NCI-H226 (cell line): ENCODE measurements around the gene FZD2.
"Not testable (repeated sequence)": the region's sequence is repeated elsewhere in the genome, so short reads cannot be mapped to it uniquely, and the experiment has no call there.

ENCODE experiments used
- DNase-seq: peaks from one replicate; pipeline ENCODE4 v3.0.0-alpha.2; 2015

FZD2 gene

DNA sequence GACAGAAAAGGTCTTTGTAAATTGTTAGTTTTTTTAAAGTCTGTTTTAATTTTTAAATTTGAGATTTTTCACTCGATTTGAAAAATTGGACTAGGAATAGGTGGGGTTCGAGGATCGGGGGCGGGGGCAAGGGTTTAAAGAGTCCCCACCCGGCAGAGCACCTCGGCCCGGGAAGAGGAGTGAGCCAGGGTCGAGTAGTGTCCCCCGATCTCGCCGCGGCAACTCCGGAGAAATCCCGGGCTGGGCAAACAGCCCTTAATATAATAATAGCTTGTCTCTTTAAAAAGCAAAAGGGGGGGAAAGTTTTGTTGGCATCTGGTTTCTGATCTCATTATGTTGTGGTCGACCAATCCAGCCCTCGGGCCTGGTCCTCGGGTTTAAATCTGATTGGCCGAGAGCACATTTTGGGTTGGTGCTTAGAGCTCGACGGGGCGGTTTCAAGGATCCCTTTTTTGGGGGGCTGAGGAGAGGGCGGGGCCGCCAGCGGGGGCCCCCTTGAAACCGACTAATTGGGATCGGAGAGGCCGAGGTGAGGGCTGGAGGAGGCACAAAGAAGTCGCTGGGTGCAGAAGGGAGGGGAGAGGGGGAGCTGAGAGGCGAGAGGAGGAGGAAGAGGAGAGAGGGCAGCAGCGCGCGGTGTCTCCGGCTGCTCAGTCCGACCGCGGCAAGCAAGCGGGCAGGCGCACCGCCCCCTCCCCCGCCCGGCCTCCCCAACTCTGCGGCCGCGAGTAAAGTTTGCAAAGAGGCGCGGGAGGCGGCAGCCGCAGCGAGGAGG, at the start of gene FZD2:
Gene FZD2 (plus strand): TSS at position 653 of the 775 bp plus-strand sequence. CDS start 205 bp downstream, outside the sequence.
- peak; percentile 98 for DNase-seq

DNA sequence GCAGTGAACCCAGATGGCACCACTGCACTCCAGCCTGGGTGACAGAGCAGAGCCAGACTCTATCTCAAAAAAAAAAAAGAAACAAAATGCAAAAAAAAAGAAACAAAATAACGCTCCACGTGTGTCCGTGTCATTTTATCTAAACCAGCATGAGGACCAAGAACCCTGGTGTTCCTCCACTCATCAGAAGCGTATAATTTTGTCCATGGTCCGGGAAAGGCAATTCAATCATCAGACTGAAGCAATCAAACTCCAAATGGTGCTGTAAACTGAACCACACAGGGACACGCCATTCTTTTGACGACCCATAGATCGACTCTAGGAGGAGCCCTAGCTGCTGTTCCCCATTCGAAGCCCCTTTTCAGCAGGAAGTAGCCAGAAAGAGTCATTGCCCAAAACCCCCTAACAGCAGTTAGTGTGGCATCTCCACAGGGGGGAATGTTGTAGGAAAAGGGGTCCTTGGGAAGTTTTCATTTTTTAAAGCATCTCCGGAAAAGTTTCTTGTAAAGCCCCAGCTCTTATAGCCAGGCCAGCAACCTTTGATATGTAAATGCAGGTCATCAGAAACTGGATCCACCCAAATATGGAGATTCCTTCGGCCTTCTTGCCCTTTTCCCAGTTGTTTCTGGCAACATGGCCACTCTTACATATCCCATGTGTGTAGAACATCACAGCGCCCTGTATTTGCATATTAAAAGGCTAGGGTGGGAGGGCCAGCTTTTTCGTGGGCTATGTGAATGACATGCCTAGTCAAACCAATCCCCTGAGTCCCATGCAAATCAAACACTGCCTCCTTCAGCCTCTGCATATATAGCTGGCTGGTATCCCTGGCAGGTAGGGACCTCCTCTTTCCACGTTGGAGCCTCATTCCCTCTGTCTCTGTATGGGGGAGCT, 45.8 kb upstream of the FZD2 start:
- DNase-seq: not testable (repeated sequence)

DNA sequence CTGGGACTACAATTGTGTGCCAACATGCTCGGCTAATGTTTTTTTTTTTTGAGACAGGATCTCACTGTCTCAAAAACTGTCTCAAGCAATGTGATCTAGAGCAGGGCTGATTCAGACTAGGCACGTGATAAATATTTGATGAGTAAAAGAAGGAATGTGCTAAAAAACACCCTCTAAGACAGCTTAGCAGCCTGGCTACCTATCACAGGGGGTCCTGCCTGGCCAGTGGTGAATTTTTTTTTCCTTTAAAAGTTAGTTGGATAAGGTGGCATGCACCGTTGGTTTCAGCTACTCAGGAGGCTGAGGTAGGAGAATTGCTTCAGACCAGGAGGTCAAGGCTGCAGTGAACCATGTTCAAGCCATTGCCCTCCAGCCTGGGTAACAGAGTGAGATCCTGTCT, 39.3 kb upstream of the FZD2 start:
- peak; percentile 31 for DNase-seq

DNA sequence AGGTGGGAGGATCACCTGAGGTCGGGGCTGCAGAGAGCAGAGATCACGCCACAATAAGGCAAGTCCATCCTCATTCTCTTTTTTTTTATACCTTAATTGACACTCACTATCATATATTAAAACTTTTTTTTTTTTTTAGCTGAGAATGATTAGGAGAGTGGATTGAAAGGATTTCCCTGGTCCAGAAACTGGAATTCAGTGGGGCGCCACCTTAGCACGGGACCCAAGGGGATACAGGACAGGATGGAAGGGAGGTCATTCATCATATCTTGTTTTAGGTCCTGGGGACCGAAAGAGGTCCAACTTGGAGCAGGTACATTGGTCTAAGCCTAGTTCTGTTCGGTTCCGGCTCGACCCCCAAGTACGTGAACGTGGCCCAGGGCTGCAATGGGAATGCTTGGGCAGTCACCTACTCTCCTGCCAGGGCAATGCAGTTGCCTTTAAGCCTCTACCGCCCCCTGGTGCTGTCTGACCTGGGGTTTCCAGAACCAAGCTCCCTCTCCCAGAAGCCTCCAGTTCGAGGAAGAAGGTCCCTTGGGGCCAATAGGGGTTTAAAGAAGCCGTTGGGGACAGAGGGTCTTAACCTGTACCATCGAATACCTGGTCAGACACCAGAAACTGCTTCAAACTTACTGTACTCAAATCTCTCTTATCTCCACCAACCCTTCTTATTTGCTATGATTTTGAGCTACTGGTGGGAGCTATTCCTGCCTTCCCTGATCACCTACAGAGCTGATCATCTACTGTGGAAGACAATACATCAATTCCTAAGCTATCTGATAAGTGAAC, 34.2 kb upstream of the FZD2 start:
- peak; percentile 51 for DNase-seq

DNA sequence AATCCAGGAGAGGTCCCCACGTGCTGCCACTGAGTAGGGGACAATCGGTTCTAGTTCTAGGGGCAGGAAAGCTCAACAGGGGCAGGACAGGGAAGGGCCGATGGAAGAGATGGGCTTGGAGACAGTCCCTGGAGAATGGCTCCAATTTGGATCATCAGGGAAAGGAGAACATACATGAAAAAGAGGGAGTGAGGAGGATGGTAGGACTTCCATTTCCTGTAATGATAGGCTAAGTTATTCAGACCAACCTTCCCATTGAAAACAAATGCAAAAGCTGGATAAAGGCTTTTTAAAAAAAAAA, 33.7 kb upstream of the FZD2 start:
- DNase-seq: no peak

DNA sequence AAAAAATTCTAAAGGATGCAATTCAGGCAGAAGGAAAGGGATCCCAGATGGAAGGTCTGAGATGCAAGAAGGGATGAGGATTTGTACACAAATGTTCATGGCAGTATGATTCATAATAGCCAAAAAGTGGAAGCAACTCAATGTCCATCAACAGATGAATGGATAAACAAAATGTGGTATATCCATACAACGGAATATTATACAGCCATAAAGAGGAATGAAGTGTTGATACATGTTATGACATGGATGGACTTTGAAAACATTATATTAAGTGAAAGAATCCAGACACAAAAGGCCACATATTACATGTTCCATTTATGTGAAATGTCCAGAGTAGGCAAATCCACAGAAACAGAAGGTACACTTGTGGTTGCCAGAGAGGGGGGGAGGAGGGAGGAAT, 30.2 kb upstream of the FZD2 start:
- no peak for DNase-seq

DNA sequence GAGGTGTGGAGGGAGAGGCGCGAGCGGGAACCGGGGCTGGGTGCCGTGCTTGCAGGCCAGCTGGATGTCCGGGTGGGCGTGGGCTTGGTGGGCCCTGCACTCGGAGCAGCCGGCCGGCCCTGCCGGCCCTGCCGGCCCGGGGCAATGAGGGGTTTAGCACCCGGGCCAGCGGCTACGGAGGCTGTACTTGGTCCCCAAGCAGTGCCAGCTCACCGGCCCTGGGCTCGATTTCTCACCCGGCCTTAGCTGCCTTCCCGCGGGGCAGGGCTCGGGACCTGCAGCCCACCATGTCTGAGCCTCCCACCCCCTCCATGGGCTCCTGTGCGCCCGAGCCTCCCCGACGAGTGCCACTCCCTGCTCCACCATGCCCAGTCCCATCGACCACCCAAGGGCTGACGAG, 29.3 kb upstream of the FZD2 start:
- DNase-seq: no peak

DNA sequence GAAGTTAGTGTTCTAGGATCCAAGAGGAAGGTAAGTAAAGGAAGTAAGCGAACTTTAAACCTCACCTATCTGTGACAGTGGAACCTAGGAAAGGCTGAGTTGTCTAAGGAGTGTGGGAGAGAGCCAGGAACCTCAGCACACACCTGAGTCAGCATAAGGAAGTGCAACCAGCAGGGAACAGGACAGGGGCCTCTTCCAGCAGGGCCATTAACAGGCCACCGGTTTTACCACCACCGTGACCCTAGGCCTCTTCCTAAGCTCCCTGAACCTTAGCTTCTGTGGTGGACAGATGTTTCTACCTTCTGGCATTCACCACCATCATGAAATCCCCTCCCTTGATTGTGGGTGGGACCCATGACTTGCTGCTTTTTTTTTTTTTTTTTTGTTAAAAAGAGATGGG, 27.4 kb upstream of the FZD2 start:
- no peak for DNase-seq

DNA sequence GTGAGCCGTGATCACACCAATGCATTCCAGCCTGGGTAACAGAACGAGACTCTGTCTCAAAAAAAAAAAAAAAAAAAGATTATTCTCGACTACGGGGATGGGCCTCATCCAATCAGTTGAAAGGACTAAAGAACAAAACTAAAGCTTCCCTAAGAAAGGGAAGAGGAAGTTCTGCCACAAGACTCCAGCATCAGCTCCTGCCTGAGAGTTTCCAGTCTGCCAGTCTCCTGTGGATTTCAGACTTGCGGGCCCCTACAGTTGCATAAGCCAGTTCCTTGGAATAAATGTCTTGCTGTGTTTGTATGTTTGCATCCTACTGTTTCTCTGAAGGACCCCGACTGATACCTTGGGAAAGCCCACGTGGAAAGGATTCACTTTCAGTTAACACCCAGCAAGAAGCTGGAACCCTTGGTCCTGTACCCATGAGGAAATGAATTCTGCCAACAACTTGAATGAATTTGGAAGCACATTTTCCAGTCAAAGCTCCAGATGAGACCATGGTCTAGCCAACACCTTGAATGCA, 26.3 kb upstream of the FZD2 start:
- no peak for DNase-seq

DNA sequence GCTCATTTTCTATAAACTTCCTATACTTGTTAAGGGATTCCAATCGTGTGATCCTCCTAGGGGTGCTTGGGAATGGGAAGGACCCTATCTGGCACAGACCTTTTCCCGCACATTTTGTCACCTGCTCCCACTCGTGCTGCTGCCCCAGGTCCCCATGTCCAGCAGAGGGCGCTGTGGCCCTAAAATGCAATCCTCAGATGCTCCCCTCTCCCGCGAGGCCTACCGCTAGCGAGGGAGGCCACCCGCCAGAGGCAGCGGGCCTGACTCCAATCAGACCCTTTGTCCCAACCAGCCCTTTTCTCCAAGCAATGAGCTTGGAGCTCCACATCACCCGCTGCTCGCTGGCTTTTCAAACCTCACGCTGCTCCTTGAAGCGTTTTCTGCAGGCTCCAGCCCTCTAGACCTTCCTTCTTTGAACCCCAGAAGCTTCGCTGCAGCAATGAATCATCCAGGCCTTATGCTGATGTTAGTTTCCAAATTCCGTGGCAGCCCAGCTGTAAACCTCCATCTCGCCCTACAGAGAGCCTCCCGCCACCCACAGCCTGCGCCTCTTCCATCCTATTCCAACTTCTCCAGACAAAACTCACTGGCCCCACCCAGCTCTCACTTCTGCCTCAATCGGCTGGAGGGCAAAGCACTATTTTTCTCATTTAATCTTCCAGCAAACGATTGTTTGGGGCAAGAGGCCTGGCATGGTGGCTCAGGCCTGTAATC, 23.6 kb upstream of the FZD2 start:
- peak; percentile 64 for DNase-seq

DNA sequence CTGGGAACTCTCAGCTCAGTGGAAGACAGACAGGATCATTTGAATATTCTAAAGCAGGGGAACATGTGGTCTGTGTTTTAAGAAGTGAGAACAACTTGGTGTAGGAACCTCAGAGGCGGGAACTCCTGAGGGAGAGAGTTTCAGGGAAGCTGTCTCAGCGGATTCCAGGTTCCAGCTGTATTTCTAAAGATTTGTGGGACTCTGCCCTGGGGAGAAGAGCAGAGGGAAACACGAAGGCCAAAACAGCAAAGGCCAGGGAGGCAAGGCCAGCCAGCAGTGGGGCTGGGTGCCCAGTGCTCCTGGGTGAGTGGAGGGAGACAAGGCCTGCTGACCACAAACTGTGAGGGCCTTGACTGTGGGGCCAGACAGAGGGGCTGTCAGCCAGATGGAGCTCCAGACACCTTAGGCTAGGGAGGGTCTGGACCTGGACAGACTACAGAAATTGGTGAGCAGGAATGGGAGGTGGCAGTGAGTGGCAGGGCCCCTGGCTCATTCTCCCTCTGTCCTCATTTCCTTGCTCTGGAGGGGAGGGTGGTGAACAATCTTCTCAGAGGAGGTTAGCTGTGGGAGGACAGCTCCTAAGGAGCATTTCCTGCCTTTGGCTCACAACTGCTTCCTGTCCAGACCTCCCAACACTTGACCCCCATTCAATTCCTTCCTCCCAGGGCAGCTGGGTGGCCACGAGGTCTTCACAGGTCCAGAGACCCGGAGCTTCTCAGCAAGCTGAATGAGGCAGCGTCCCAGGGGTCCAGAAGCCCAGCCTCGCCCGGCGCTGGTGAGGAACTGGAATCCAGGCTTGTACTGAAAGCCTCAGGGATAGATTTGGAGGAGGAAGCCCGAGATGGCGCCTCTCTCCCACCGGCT, 21.0 kb upstream of the FZD2 start:
- DNase-seq: peak; percentile 54

DNA sequence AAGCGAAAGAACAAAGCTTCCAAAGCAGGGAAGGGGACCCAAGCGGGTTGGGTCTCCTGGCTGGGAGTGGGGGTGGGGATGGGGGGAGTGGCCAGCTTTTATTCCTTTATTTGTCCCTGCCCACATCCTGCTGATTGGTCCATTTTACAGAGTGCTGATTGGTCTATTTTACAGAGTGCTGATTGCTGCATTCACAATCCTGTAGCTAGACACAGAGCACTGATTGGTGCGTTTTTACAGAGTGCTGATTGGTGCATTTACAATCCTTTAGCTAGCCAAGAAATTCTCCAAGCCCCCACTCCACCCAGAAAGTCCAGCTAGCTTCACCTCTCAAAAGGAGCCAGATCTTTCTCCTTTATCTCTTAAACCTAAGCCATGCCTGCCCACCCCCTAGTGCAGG, 19.4 kb upstream of the FZD2 start:
- not testable (repeated sequence) for DNase-seq

DNA sequence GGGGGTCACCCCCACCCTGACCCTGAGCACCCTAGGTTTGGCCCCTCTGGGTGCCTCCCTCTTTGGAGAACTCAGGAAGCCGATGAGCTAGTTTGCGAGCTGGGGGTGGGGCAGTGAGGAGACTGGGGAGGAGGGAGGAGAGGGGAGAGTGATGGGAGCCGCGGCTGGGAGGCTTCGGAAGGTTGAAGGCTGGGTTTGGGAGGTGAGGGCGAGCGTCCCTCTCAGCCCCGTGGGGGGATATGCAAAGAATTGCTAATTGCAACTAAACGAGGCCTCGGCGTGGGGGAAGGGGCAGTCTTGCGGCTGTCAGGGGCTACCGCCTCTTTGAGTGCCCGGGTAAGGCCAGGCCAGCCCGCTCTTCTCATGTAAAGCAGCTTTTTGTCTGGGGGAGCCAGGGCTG, 17.6 kb upstream of the FZD2 start:
- no peak for DNase-seq

DNA sequence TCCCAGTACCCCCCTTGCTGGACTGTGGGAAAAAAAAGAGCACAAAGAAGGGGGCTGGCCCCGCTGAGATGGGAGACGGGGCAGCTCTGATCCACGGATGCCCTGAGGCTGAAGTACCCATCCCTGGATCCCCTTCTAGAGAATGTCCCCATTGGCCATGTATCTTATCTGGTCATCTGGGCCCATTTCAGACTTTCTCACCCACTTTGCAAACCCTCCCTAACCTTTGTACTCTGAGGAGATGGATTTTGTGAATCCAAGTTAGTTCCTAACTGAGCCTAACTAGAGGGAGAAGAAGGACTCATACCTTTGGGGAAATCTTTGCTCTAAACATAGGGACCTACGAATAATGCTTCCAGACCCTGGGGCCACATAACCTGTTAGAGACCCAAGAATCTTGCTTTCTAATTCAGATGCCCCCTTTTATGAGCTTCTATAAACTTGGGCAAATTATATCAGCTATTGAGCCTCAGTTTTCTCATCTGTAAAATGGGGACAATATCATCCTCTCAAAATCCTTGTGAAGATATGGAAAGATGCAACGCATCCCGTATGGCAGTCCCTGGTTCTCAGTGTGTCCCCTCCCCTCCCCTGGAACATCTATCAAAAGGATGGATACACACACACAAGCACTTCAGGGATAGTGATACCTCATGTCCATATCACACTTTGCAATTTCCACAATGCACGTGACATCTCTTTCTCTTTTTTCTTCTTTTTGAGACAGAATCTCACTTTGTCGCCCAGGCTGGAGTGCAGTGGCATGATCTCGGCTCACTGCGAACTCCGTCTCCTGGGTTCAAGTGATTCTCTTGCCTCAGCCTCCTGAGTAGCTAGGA, 16.8 kb upstream of the FZD2 start:
- no peak for DNase-seq

DNA sequence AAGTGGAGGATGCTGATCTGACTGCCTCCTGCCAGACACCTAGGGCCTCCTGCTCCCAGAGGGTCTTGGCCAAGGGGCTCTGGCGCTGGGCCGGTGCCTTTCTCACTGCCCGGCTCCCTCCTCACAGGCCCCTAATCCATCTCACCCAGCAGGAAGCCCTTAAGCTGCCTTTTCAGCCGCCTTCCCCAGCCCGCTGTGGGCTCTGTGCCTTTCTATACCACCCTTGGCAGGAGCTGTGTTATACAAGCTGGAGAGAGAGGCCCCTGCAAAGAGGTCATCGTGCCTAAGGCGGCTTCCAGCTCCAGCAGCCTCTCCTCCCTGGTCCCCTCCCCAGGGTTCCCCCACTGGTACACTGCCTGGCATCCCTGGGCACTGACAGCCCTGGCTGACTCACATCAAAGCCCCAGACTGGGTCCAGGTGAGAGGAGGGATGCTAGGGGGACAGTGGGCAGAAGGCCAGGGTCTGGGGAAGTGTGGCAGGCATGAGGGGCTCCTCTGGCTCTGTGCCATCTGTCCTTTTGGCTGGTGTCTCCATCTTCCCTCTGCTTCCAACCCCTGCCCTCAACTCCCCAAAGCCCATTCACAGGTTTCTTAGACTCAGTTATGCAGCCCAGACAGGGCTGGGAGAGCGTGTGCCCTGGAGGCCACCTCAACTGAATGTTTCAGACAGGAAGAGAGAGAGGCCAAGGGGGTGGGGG, 15.3 kb upstream of the FZD2 start:
- DNase-seq: no peak

DNA sequence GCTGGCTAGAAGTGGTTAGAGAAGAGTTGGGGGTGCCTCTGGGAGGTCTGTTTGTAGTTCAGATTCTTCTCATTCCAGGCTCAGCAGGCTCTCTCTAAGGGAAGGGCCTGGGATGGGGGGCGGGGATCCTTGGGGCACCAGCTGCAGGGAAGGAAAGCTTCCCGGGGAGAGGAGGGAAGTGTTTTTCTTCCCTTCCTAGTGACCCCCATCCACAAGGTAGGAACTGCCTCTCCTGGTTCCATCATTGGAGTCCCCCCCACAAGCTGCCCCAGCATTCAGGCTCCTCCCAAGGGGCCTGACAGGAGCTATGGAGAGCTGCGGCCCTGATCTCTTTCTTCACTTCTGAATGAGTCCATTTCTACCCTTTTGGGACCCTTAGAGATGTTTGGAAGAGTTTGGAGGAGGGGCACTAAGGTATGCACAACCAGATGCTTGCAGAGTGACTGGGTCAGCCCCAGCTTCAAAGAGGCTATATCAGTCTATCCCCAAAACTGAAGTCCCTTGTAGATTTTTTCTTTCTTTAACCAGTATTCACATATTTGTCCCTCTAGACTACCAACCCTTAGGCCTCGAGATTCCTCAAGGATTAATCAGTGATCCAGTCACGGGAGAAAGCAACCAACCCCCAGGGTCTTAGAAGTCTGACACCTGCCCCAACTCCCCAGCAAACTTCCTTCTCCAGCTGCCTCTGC, 13.9 kb upstream of the FZD2 start:
- DNase-seq: peak; percentile 95

DNA sequence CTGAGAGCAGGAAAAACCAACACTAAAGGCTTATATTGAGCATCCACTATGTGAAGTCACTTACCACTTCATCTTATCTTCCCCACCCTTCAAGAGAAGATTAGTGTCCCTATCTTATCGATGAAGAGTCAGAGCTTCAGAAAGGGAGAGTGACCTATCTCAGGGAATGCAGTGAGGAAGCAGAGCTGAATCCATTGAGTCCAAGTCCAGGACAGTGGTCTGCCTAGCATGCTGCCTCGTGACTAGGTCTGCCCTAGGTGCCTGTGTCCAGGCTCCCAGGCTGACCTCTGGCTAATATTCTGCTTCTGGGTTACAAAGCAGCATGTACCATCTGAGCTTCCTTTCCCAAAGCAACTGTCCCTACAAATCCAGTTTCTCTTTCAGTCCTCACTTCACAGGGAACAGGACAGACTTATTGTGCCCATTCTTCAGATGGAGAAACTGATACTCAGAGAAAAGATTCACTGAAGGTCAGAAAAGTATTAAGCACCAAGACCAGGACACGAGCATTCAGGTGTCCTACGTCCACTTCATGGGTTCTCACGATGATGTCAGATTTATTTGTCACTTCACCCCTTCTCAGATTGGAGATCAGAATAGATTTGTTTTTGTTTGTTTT, 13.3 kb upstream of the FZD2 start:
- no peak for DNase-seq

DNA sequence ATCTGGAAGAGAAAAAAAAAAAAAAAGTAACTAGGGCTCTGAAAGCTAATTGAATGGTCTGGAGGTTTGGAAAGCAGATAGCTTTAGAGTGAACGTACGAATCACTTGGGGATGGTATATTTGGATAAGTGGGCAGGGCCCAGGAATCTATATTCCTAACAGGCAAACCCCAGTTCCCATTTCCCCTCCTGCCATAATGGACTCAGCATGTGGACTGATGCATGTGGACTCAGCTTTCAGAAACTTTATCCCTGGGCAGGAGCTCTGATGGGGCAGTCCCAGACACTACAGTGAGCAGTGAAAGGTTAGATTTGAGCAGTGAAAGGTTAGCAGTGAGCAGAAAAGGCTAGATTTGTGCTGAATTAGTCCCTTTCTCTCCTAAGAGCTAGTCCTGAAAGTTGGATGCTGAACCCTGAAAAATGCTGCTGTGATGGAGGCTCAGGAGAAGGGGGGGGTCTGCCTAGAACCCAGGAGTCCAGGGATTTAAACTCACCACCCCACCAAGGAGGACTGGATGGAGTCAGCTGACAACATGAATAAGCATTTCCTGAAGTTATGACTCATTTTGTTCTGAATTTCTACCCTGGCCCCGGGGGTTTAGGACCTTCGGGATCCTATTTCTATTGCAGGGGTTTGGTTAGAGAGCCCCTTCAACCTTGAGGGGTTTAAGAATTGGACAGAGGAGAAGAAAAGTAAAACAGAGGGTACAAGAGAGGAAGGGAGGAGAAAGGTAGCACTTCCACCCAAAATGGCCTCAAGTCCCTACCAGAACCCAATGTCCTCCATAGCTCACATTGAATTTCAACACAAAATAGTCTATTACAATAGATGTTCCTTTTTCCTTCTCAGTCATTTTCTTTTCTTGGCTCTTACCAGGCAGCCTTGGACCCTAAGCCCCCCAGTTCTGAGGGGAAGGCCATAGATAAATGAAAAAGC, 10.3 kb upstream of the FZD2 start:
- DNase-seq: peak; percentile 66
